K562 (cell line): Measurements from ENCODE around the gene UBE2E1. TPM values are rescaled to one million over a fixed set of nuclear protein-coding genes. Genes with fewer than 3 reads are reported as not detected.
A peak's percentile ranks its signal among the peaks of the same experiment; 100 is the strongest.
"Not testable (repeated sequence)": the region's sequence is repeated elsewhere in the genome, so short reads cannot be mapped to it uniquely, and the experiment has no call there.

Experiments
- ATAC-seq: fragments of 200-7000 bp; cut with Tn5 transposase; 3 replicates; pipeline ENCODE4 v1.9.1; 2020; ENCODE audit warnings: moderate library complexity
- BruUV-seq: library from RNA; stranded (reverse); fragments of 400-500 nt; replicated peaks from 2 replicates; lab custom pipeline; 2021; lab: Mats Ljungman, UMichigan
- CTCF ChIA-PET: fragments of 300-600 bp; formaldehyde crosslinking; extraction: SDS; loops from one replicate; lab custom pipeline; 2021; ENCODE audit warnings: low intra/inter-chr PET ratio; lab: Yijun Ruan, JAX
- POLR2A ChIA-PET: fragments of 300-600, 350-650 bp; sonication (Branson Sonifier 250); formaldehyde crosslinking; extraction: SDS; loops from one replicate; lab custom pipeline; 2021; ENCODE audit warnings: antibody characterized with exemption, inconsistent platforms; lab: Yijun Ruan, JAX
- DNase-seq, 4 experiments: peaks; one replicate each; pipeline versions ENCODE4 v3.0.0 to v3.0.0-alpha.2; 2011 to 2018; ENCODE audit warnings: low spot score in 3 of 4, mixed read lengths in 3 of 4; ENCODE audit errors: extremely low read depth in 1 of 4
- FAIRE-seq: peaks from 2 replicates; lab custom pipeline; 2011; peaks lifted over from hg19 to GRCh38; lab: Jason Lieb, UNC
- H2AFZ ChIP-seq: 2 replicates; pipeline ENCODE4 v1.6.0; 2011; ENCODE audit warnings: low read depth, low read length, control low read depth, inconsistent platforms
- H3K27ac ChIP-seq: fragments of 200-600 bp; 3 replicates; pipeline ENCODE4 v1.8.0; 2011; ENCODE audit warnings: low read depth, mild to moderate bottlenecking, control low read depth, inconsistent platforms, low read length, moderate library complexity, mixed read lengths; ENCODE audit errors: extremely low read depth
- H3K27me3 ChIP-seq, 2 experiments: fragments of 300-600 bp in 1 of 2; 2 replicates in 1 of 2; 3 replicates in 1 of 2; pipeline versions ENCODE4 v1.6.0 to v1.8.0; 2011; ENCODE audit warnings: inconsistent platforms in 2 of 2, low read length in 2 of 2, mild to moderate bottlenecking in 1 of 2, mixed read lengths in 1 of 2, moderate library complexity in 1 of 2; ENCODE audit not compliant: control insufficient read depth in 2 of 2, insufficient read depth in 2 of 2
- H3K36me3 ChIP-seq: fragments of 300-600 bp; 3 replicates; pipeline ENCODE4 v1.8.0; 2011; ENCODE audit warnings: mild to moderate bottlenecking, low read length, inconsistent platforms; ENCODE audit not compliant: control insufficient read depth, insufficient read depth
- H3K4me1 ChIP-seq, 2 experiments: fragments of 200-600 bp in 1 of 2; replicated peaks in 1 of 2; 2 replicates in 1 of 2; 3 replicates in 1 of 2; pipeline versions ENCODE4 v1.5.1 to v1.8.0; 2011; ENCODE audit warnings: inconsistent platforms in 2 of 2, low read length in 2 of 2, mild to moderate bottlenecking in 1 of 2, mixed read lengths in 1 of 2, moderate library complexity in 1 of 2; ENCODE audit not compliant: control insufficient read depth in 2 of 2, insufficient read depth in 2 of 2
- H3K4me2 ChIP-seq: 2 replicates; pipeline ENCODE4 v1.6.1; 2011; ENCODE audit warnings: low read length, control low read depth, inconsistent platforms, mixed read lengths; ENCODE audit not compliant: insufficient read depth
- H3K4me3 ChIP-seq: fragments of 200-600 bp; sonication (generic), shearing (Covaris generic); 2 replicates; pipeline ENCODE4 v1.5.1; 2016; ENCODE audit warnings: control low read depth, inconsistent platforms
- H3K79me2 ChIP-seq: fragments of 200-600 bp; 3 replicates; pipeline ENCODE4 v1.8.0; 2011; ENCODE audit warnings: low read length, inconsistent platforms; ENCODE audit not compliant: control insufficient read depth, insufficient read depth
- H3K9ac ChIP-seq, 2 experiments: 2 replicates each; pipeline versions ENCODE4 v1.6.0 to v1.6.1; 2011; ENCODE audit warnings: low read depth in 2 of 2, low read length in 2 of 2, control low read depth in 1 of 2, inconsistent platforms in 1 of 2, mild to moderate bottlenecking in 1 of 2, mixed read lengths in 1 of 2; ENCODE audit not compliant: insufficient read depth in 1 of 2
- H3K9me1 ChIP-seq: one replicate; pipeline ENCODE4 v1.6.0; 2011; ENCODE audit warnings: inconsistent platforms, mild to moderate bottlenecking, low read length, moderate library complexity; ENCODE audit not compliant: control insufficient read depth, insufficient read depth
- H3K9me3 ChIP-seq: replicated peaks from 2 replicates; pipeline ENCODE4 v1.5.1; 2011; ENCODE audit warnings: low read depth, low read length, inconsistent platforms; ENCODE audit not compliant: control insufficient read depth, insufficient read depth
- H4K20me1 ChIP-seq: replicated peaks from 2 replicates; pipeline ENCODE4 v1.6.1; 2011; ENCODE audit warnings: low read length, inconsistent platforms, mixed read lengths; ENCODE audit not compliant: control insufficient read depth, insufficient read depth
- BCOR ChIP-seq: fragments of 450-650 bp; IDR thresholded peaks from 2 replicates; pipeline ENCODE4 v1.6.1; 2016
- NFIX ChIP-seq: fragments of 250-450 bp; sonication (Bioruptor Pico); IDR thresholded peaks from 2 replicates; pipeline ENCODE4 v1.4.0; 2020; ENCODE audit warnings: low read depth, mild to moderate bottlenecking, moderate library complexity
- RBM25 ChIP-seq: fragments of 200-400 bp; formaldehyde crosslinking; IDR thresholded peaks from 2 replicates; pipeline ENCODE4 v1.6.1; 2018; ENCODE audit warnings: low read length, low read depth, moderate library complexity; ENCODE audit not compliant: severe bottlenecking
- TOE1 ChIP-seq, 2 experiments: fragments of 450-650 bp in 1 of 2; sonication (generic) in 1 of 2; formaldehyde crosslinking in 1 of 2; IDR thresholded peaks; 2 replicates each; pipeline versions ENCODE4 v1.7.1 to v1.8.0; 2016 to 2022; ENCODE audit warnings: borderline replicate concordance in 2 of 2, mild to moderate bottlenecking in 2 of 2, antibody characterized with exemption in 1 of 2, inconsistent platforms in 1 of 2, low read depth in 1 of 2, missing genetic modification reagents in 1 of 2, moderate library complexity in 1 of 2
- ZNF146 ChIP-seq: IDR thresholded peaks from one replicate; pipeline ENCODE4 v1.6.1; 2018; ENCODE audit warnings: missing compliant biosample characterization; ENCODE audit not compliant: unreplicated experiment
- WGBS: fragments of 100-300 bp; shearing (Covaris generic); methylation state at CpG from one replicate; pipeline ENCODE4 v1.1.6; 2016; ENCODE audit warnings: low coverage, mixed read lengths; ENCODE audit not compliant: insufficient coverage; ENCODE audit errors: missing lambda C conversion rate; 5-methylcytosine and 5-hydroxymethylcytosine counted together
- in situ Hi-C: fragments of 300-500 bp; cut with MboI; formaldehyde crosslinking; loops from 4 replicates; pipeline ENCODE4 v1.15.0; 2018; ENCODE audit warnings: inconsistent platforms, mixed read lengths
- intact Hi-C: fragments of 100-400 bp; cut with micrococcal nuclease; formaldehyde crosslinking; loops from 2 replicates; pipeline ENCODE4 v1.14.2; 2022
- polyA plus RNA-seq, 8 experiments: library from polyadenylated mRNA; depleted of rRNA in 4 of 8; stranded (reverse) in 5 of 8; unstranded in 3 of 8; fragments of >200 nt; fragmentation: Nextera tagmentation in 2 of 8; fragmentation: Illumina TruSeq in 1 of 8; extraction: Ambion mirVana in 2 of 8; extraction: Trizol in 1 of 8; gene quantifications; 2 replicates each; pipeline versions ENCODE4 v1.2.1 to v1.2.3, GENCODE V29; 2011 to 2014; ENCODE audit warnings: inconsistent platforms in 1 of 8, missing spikeins in 1 of 8
- total RNA-seq, 7 experiments: library from RNA; depleted of rRNA in 6 of 7; stranded (reverse); fragments of >200 nt in 6 of 7; fragmentation: Illumina TruSeq in 2 of 7; extraction: Trizol in 2 of 7; gene quantifications; 2 replicates each; pipeline versions ENCODE4 v1.2.1 to v1.2.3, GENCODE V29; 2011 to 2021; ENCODE audit warnings: low replicate concordance in 1 of 7

The UBE2E1 gene
- total and polyA plus RNA-seq, 9 of the 15 experiments (the other 6 are each of a cell fraction or from before 2014, with no cell fraction given), result 54.4 to 294 (median 165) TPM

- H2AFZ ChIP-seq, result no peak overlapping the region
- no peaks in the 10 kb centered on the region for H3K9me1 ChIP-seq
- ATAC-seq (no peak), FAIRE-seq (no peak), DNase-seq (no peak)
- BruUV-seq, result no TSS peak
- H3K9ac ChIP-seq, result no peak overlapping the region
- H3K4me2 ChIP-seq, result no peak overlapping the region
- WGBS, result 86% methylated on average over 5 of the region's 5 CpGs
- CTCF ChIA-PET, result no interaction called here
- H3K27me3 ChIP-seq, result no peaks in the 10 kb centered on the region
- H3K27ac ChIP-seq, result no peak overlapping the region
- no peak overlapping the region for H3K4me3 ChIP-seq
- POLR2A ChIA-PET, result interaction anchor here (1.9 to 5.3 kb wide), 2 partner anchors 9 to 19 kb away, joined by 5 to 29 read pairs; no protein-coding TSS in a partner anchor
- no peaks in the 10 kb centered on the region for H3K4me1 ChIP-seq
- H3K79me2 ChIP-seq, result peaks cover 79% of the 10 kb centered on the region
- no peaks in the 10 kb centered on the region for H4K20me1 ChIP-seq
- H3K9me3 ChIP-seq, result no peaks in the 10 kb centered on the region
- TF ChIP-seq TOE1 (IDR thresholded peaks at IDR 0.05; ENCODE audit: borderline replicate concordance), result no peak
- no peak for TF ChIP-seq TOE1 (CRISPR knock-in tag; IDR thresholded peaks at IDR 0.05; ENCODE audit: borderline replicate concordance, low read depth)
- TF ChIP-seq NFIX (CRISPR knock-in tag), result 0 out of 2 replicates have a peak, but pooled peaks have one; percentile 24
- intact Hi-C loops, result no loop called here
- H3K36me3 ChIP-seq, result peaks cover 6% of the 10 kb centered on the region; the same call in 1 of the 3 replicates
- in situ Hi-C loops, result no loop called here
These were observed 39.8 kb downstream of the UBE2E1 start for GRCh38 chr3:23845326-23846216.

GRCh38 chr3:23849462-23849861 is 43.7 kb downstream of the UBE2E1 start:
- FAIRE-seq, H3K9me3 ChIP-seq, in situ Hi-C loops, H3K4me2 ChIP-seq, H2AFZ ChIP-seq, BruUV-seq, intact Hi-C loops, H3K4me1 ChIP-seq, H3K9me1 ChIP-seq, H3K27me3 ChIP-seq, H3K27ac ChIP-seq, H3K36me3 ChIP-seq, H4K20me1 ChIP-seq, H3K9ac ChIP-seq, CTCF ChIA-PET, H3K4me3 ChIP-seq, DNase-seq, ATAC-seq: not testable (repeated sequence)
- H3K79me2 ChIP-seq, result peaks cover 69% of the 10 kb centered on the region
- TF ChIP-seq BCOR (peak; percentile 44; the same call in 1 of the 2 replicates), ZNF146 (CRISPR knock-in tag) (peak; percentile 88), RBM25 (peak; percentile 38)
- POLR2A ChIA-PET, result interaction anchor here (1.4 to 5.3 kb wide), 2 partner anchors 9 to 13 kb away, joined by 4 to 29 read pairs; no protein-coding TSS in a partner anchor
- WGBS, result 10% methylated on average over 2 of the region's 2 CpGs
